Measurements from ENCODE around the gene PSMB11.

GRCh38 chr14:23071921-23072539 lies 30.0 kb downstream of the PSMB11 start:
- TF ChIP-seq CTCF (conservative IDR thresholded peaks at IDR 0.05 in 1 of 2, IDR thresholded peaks at IDR 0.05 in 1 of 2; ENCODE audit: extremely low read depth in 1 of 2, insufficient read depth in 1 of 2, low read depth in 1 of 2, low read length in 2 of 2), result no peak
- no peak for TF ChIP-seq EZH2 (IDR thresholded peaks at IDR 0.05; ENCODE audit: borderline replicate concordance, low read length)
